Skin of body (tissue), 2 donors: Measurements from ENCODE around the gene BOK. TPM values are rescaled to one million over a fixed set of nuclear protein-coding genes. Genes with fewer than 3 reads are reported as not detected.
A peak's percentile ranks its signal among the peaks of the same experiment; 100 is the strongest.

ENCODE experiments used
- DNase-seq: peaks from one replicate; lab custom pipeline; 2025; lab: John Stamatoyannopoulos, UW
- total RNA-seq: library from RNA; depleted of rRNA; stranded (reverse); fragments of >200 nt; gene quantifications from one replicate; pipeline ENCODE4 v1.2.3, GENCODE V29; 2014

The BOK gene
- total RNA-seq, 1 donor from 2014 or later = 17.9 TPM

DNA sequence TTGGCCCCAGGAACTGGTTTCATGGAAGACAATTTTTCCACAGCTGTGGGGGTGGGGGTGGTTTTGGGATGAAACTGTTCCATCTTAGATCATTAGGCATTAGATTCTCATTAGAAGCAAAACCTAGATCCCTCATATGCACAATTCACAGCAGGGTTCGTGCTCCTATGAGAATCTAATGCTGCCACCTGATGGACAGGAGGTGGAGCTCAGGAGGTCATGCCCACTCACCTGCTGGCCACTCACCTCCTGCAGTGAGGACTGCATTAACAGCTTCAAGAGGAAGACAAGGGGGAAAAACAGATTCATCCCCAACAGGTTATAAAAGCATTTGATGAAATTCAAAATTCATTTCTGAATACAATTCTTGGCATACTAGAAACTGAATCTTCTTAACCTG, 39.9 kb downstream of the BOK start:
- DNase-seq = no peak

DNA sequence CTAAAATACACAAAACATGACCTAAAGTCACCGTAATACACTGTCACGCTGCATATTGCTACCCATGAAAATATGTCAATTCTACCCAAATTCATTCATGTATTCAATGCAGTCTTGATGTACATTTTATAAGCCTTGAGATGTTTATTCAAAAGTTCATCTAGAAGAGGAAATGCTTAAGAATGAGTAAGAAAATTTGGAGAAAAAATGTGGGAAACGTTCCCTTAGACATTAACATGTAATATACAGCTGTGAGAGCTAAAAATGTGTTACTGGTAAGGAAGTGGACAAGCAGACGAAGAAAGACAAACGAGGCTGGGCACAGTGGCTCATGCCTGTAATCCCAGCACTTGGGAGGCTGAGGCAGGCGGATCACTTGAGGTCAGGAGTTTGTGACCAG, 41.1 kb downstream of the BOK start:
- DNase-seq = no peak

DNA sequence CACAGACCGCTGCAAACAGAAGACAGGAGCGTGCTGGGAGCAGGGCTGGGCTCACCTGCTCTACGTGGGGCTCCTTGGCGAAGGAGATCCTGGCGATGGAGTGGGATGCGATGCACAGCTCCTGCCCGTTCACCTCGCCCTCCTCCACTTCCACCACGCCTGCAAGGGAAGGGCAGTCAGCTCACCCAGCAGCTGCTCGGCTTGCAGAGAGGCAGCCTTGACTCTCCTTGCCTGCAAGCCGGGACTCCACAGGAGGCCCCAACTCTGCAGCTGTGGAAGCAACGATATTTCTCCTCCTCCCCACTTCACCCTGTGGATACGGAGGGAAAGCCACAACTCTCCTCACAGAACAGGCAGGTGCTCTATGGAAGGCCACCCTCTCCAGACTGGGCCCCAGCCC, 43.3 kb downstream of the BOK start:
- DNase-seq = no peak

DNA sequence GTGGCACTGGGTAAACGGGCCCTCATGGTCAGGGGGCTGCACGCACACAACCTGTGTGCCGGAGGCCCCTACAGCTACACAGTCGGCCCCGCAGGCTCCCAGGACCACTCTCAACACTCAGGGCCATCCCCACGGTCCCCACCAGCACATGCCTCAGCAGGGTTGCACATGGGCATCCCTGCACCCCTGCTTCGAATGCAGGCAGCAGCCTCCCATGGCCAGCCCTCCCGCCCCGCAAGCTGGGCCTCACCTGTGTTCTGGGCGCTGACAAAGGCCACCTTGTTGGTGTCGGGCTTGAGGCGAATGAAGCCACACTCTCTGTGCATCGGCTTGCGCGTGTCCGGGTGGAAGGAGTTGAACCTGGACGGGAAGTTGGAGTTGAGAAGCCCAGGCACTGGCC, 44.2 kb downstream of the BOK start:
- no peak for DNase-seq

DNA sequence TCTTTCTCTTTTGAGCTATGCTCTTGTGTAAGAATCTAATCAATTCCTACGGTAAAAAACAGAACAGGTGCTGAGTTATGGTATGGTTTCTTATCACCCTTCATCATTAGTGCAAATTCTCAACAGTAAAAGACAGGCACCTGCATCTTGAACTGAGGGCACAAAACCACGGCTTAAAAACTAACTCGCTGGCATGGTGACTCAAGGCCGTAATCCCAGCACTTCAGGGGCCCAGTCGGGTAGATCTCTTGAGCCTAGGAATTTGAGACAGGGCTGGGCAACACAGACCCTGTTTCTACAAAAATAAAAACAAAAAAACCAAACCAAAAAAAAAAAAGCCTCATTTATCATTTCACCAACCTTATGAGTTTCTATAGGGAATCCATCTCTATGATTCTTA, 45.1 kb downstream of the BOK start:
- no peak for DNase-seq

DNA sequence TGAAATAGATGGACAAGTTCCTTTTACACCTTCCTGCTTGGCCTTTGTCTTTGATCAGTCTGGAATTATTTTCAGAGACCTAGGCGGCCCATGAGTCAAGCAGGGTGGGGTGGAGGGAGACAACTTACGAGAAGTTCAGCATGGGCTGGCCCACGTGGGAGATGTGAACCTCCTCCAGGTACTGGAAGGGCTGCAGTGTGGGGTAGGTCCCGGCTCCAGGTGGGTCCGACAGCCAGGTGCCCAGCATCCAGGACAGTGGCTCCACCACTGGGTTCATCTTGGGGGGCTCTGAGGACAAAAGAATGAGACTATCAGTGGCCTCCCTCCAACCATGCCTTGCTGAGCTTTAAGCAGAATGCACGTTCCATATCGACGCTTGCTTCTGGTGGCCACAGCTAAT, 47.6 kb downstream of the BOK start:
- no peak for DNase-seq

DNA sequence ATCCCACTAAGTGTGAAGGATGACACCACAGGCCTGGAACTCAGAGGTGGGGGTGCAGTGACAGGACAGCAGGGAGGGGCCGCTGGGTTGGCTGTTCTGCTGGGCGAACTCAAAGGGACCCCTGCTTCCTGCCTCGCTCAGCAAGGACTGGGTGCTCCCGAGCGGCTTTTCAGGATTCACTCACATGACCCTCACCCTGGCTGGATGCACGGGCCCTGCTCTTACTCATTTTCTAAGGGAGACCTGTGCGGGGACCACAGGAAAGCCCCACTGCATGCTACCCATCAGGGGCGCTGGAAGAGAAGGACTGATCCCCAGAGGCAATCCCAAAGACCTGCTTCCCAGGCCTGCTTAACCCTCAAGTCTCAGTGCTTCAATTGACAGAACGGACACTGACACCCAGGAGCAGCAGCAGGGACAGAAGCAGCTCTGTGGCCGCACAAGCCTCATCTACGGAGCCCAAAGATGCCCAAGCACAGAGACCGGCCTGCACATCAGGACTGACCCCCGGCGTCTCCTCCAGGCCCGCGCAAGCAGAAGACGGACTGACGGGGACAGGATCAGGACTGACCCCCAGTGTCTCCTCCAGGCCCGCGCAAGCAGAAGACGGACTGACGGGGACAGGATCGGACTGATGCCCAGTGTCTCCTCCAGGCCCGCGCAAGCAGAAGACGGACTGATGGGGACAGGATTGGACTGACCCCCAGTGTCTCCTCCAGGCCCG, 48.8 kb downstream of the BOK start:
- DNase-seq = no peak

DNA sequence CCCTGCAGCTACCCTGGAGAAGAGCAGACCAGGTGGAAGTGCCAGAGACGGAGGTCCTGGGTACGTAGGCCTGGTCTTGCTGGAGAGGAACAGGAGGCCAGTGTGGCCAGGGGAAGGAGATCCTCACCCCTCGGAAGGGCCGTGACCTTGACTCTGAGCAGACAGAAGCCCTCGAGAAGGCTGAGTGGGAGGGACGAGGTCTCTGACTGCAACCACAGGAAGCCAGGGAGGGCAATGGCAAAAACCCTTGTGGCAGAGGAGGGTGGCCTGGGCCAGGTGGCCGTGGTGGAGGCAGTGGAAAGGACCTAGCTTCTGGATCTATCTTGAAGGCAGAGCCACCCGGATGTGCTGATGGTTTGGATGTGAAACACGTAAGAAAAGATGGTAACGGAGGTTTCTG, 50.3 kb downstream of the BOK start:
- DNase-seq = no peak

DNA sequence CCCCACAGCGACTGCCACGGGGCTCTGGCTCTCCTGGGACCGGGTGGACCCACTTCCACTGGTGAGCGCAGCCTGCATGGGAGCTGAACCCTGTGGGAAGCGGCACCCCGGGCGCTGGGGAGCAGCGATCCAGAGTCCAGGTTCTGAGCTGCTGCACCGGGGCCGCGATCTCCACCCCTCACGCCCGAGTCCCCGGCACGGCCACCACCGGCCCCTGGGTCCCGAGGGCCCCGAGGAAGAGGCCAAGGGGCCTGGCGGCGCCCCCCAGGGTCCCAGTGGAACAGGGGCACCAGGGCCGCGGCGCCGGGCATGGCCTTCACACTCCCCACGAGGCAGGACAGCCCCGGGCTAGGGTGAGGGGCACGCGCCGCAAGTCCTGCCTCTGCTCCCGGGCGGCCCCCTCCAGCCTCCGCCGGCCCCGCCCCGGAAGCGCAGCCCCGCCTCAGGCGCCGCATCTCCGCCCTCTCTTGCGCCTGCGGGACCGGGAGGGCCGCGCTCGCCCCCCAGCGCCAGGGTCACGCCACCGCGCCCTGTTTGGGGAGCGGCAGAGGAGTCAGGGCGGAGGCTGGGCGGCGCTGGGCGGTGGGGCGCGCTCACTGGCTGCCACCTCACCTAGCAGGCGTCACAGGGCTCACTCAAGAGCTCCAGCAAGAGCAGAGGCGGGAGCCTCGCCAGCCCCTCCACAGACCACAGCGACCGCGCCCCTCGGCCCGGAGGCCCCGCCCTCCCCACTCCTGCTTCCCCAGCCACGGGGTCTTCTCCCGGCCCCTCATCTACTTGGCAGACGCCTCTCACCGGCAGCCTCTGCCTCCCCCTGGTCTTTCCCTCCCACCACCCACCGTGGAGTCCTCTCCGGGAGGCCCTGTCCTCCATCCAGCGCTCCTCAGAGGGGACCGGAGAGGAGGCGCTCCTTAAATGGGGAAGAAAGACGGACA, 51.6 kb downstream of the BOK start:
- DNase-seq = peak; percentile 46

DNA sequence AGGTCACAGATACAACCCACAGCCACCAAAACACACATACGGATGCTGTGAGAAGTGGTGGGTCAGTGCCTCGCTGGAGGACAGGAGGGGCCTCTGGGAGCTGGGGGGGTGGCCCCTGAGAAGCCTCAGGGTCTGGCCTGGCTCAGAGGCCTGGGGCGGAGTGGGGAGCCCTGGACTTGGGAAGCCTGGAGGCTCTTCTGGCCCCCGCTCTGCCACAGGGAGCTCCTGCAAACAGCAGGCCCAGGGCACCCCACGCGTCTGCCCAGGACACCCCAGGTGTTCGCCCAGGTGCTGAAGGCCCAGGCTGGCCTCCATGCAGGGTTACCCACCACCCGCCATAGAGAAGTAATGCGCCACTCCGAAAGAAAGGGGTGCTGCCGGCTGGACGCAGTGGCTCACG, 52.5 kb downstream of the BOK start:
- DNase-seq = no peak

DNA sequence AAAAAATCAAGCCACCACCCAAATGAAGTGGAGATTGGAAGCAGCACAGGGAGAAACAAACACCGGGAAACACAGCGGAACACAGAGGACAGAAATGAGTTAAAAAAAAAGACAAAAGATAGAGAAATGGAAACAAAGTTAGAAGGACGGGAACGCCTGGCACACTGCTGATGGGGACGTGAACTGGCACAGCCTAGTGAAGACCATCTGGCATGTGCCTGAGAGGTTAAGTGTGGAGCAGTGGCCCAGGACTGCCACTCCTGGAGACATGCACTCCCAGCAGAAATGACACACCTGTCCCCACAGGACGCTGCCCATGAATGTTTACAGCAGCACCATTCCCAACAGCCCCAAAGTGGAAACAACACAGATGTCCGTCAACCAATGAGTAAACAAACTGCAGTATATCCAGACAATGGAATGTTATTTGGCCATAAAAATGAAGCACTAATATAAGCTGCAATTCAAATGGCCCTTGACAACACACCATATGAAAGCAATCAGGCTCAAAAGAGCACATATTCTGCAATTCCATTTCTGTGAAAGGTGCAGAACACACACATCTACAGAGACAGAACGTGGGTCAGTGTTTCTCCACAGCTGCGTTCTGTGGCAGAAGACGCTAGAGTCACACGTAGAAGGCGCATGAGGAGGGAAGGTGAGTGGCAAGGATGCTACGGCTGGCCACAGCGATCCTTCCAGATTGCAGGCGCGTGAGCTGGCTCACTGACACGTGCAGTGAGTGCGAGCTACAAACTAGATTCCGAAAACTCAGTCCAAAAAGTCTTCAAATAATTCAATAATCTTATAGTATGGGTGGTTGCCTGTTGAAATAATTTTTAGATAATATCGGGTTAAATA, 53.8 kb downstream of the BOK start:
- peak; percentile 7 for DNase-seq

DNA sequence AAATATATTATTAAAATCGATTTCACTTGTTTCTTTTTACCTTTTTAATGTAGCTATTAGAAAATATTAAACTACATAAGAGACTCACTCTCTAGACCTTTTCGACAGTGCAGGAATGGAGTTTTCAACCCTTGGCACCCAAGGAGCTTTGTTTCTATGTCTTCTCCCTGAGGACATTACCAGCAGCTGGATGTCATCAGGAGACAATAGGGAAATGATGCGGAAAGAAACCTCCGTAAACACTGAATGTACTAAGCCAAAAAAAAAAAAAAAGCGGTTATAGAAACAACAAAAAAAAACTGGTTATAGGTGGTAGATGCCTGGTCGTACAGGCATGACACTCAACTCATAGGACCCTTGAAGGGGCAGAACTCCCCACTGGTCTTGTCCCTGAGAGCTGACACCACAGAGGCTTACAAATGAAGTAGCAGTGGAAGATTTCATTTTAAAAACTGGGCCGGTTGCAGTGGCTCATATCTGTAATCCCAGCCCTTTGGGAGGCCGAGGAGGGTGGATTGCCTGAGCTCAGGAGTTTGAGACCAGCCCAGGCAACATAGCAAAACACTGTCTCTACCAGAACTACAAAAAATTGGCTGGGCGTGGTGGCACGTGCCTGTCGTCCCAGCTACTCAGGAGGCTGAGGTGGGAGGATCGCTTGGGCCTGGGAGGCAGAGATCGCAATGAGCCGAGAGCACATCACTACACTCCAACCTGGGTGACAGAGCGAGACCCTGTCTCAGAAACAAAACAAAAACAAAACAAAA, 54.7 kb downstream of the BOK start:
- peak; percentile 5 for DNase-seq

DNA sequence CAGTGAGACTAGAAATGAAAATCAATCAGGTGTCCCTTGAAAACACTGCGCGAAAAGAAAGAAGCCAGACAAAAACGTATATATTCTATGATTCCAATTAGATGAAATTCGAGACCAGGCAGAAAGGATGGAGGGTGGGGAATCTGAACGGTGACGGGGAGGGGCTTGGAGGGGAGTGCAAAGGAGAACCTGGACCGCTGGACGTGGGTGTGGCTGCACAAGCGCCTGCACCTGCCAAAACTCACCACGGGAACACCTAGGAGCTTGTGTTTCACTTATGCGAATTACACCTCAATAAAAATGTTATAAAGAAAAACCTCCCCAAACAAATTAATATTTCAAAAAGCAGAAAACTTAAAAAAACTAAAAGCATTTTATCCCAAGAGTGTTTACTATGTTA, 56.5 kb downstream of the BOK start:
- no peak for DNase-seq

DNA sequence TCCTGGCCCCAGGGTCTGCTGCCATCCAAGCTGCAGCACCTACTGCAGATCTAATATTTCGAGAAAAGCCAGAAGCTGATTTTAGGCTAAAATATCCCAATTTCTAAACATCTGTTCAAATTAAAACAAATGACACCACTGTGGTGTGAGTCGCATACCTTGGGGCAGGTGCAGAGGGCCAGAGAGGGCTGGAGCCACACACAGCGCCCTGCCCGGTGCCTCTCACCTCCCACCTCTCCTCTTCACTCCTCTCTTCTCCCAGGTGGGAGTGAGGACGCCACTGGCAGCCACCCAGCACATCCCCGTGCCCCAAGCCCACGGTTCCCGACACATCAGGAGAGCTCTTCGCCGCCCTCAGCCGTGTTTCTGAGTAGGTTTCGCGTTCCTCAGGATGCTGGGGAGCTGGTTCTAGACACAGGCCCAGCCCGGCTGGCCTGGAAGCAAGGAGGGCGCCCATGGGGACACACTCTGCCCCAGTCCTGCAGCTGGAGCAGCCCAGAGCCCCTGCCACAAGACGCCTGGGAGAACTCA, 57.0 kb downstream of the BOK start:
- no peak for DNase-seq

DNA sequence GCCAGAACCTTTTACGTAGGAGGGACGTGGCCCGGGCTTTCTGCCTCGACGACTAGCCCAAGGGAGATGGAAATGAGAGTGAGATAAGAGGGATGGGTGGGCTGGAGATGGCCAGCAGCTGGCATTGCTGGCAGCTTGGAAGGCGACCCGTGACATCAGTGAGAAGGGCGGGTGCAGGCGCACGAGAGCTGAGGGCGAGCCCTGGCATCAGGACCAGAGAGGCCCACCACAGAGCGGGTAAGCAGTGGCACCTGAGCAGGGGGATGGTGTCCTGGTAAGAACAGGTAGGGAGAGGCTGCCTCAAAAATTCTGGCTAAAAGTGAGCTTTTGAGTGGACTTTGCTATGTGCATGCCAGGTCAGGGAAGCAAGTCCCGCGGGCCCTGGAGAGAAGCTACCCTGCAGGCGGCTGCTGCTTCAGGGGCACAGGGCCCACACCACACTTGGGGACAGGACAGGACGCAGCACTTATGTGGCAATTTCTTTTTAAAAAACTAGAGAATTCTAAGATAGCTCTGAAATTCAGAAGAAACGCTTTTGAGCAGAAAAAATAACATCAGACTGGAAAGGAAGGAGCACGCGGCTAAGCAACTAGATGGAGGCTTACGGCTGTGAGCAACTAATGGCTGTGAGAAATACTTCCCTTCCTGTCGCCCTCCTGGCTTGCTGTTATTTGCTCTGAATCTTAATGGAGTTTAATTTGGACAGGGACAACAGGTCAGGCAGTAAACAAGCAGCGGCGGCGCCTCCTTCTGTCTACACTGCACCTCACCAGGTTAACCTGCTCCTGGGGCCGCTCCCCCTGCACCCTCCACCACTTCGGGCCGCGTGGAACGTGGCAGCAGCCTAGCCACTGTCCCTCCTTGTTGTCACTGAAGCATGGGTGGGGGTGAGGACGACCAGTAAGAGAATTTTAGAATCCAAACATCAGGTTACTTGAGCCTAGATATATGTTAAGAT, 57.9 kb downstream of the BOK start:
- DNase-seq = no peak

DNA sequence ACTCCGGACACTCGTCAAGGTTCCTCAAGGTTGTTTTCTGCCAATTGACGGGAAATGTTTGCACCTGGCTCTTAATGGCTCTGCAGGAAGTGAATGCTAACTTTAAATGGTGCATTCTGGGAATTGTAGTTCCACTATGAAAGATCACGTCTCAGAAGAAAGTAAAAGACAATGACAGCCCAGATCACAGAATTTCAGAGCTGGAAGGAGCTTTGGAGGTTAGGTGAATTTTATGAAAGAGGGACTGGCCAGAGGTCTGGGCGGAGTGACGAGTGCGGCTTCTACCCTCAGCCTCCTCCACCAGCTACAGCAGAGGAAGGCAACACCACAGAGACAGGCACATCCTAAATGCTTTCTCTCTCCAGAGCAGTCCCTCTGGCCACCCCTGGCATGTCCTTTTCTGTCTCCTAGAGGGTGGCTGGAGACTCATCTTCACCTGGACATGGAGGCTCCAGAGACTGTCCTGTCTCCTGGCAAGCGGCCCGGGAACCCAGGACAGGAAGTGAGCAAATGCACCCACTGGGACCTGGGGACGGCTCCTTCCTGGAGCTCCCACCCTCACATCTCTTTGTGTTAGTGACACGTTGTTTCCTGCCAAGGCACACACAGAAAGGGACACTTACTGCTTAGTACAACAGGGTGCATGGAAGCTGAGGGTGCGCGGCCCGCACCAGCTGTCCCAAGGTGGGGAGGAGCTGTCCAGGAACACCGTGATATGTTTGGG, 59.0 kb downstream of the BOK start:
- no peak for DNase-seq

DNA sequence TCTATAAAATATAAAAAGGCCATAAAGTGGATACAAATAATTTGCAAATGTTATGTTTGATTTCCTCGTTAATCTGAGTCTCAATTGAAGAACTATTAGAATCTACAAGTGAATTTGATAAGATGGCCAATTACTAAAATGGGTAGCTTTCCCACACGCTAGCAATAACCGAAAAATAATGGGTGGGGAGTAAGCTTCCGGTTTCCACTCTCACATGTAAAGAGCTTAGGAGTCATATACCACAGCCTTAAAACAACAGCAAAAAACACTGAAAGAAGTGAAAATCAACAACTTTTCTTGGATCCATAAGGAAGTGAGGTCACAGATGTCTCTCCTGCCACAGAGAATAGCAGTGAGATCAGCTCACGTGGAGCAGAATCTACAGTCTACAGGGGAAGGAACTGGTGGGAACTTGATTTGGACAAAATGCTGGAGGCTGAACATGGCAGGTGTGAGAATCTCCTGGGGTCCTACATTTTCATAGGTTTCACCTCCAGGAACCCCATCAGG, 59.8 kb downstream of the BOK start:
- DNase-seq = no peak

DNA sequence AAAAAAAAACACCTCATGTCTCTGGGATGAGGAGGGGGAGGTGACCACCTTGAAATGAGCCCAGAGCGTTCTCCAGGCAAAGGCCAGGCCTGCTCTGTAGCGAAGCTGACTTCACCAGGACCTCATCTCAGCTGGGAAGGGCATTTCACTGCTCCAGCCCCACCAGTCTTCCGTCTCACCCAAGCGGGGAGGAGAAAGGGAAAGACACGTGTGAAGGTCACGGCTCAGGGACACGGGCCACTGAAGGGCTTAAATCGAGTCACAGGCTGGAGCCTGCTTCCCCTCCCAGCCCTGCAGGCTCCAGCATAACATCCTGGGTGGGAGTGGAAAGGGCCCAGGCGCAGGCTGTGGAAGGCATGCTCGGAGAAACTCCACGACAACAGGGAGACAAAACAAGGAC, 60.3 kb downstream of the BOK start:
- no peak for DNase-seq
